ENCODE data around the gene PSME3.
A peak's percentile ranks its signal among the peaks of the same experiment; 100 is the strongest.

Gene PSME3

DNA sequence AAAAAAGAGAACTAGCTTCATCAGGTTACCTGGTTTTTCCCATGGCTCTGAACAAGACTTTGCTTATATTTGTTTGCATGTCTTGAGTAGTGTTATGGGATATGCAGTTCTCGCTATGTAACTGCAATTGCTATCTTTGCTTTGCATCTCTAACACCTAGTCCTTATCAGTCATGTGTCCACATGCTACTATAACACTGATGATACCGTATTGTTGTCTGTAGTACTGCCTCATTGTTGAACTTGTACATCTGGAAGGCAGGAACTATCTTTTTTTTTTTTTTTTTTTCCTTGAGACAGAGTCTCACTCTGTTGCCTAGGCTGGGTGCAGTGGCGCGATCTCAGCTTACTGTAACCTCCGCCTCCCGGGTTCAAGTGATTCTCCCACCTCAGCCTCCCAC is 2.5 kb downstream of the PSME3 start:
- no peak for TF ChIP-seq Cebpa-rat (IDR thresholded peaks at IDR 0.05)
- Histone ChIP-seq H3K4me2 (no peak overlapping the region), H3K9me3 (no peaks in the 10 kb centered on the region), H3K9ac (no peak overlapping the region), H3K27me3 (no peaks in the 10 kb centered on the region), H3K4me3 (no peak overlapping the region), H3K4me1 (peaks cover 26% of the 10 kb centered on the region), H3K27ac (no peak overlapping the region), H3K36me3 (peaks cover 62% of the 10 kb centered on the region), H4K20me1 (peaks cover 44% of the 10 kb centered on the region; the same call in 1 of the 2 replicates)

DNA sequence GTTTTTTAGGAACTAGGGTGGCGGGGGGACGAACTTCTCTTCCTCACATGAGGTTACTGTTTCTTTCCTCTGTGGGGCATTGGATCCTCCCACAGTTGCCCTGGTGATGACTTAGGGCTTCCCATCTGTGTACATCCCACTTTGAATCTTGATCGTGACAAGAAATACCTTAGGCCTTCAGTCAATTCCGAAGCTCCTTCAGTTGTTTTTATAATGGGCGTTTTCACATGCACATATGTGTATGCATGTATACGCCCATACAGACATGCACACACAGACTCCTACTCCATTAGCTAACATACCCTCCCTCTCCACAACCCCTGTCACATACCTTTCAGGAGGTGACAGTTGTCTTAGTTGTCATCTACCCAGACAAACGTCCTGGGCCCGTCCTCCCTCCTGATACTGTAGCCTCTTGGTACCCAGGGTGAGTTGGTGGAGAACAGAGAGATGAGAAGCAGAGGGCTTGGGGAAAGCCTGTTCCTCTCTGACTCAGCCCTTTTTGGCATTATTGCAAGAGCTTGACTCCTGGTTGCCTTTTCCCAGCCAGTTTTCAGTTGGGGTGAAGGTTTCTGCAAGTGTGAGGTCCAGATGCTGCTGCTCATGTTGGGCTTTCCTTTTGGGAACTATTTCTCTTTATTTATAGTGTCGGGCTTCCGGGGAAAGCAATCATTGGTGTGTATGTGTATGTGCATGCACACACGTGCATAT is 8.9 kb downstream of the PSME3 start:
- H3K4me2 ChIP-seq: no peak overlapping the region
- no peaks in the 10 kb centered on the region for H3K4me1 ChIP-seq
- no peak for TF ChIP-seq Cebpa-rat (IDR thresholded peaks at IDR 0.05)
- H3K9ac ChIP-seq: no peak overlapping the region
- no peak overlapping the region for H3K27ac ChIP-seq
- peaks cover 93% of the 10 kb centered on the region for H3K36me3 ChIP-seq
- no peak overlapping the region for H3K4me3 ChIP-seq
- no peaks in the 10 kb centered on the region for H3K9me3 ChIP-seq
- peaks cover 57% of the 10 kb centered on the region for H4K20me1 ChIP-seq
- H3K27me3 ChIP-seq: no peaks in the 10 kb centered on the region

DNA sequence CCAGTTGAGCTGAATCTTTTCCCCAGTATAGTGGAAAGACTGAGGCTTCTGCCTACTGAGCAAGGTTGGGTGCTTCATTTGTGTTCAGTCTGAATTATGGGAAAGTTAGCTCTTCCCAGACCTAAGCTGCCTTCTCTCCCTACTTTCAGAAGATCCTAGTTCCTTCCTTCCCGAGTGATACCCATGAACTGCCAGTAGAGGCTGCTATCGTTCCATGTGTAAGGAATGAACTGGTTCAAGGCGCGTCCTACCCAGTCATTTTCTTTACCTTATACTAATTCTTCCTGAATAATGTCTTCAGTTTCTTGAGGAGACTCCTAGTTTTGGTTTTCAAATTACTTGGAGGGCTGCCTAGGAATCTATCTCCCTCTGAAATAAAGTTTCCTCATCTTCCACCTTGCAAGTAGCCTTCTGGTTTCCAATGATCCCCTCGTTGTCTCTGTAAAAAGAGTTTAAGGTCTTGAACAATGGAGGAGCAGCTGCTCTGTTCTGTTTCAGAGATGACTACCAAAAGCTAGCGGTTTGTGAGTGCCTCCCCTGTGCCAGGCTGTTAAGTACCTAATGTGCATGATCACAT is 10.2 kb downstream of the PSME3 start:
- Histone ChIP-seq H3K4me1 (no peaks in the 10 kb centered on the region), H3K4me2 (no peak overlapping the region), H3K9ac (no peak overlapping the region), H3K36me3 (peaks cover 80% of the 10 kb centered on the region), H3K4me3 (no peak overlapping the region), H4K20me1 (peaks cover 47% of the 10 kb centered on the region), H3K27ac (no peak overlapping the region), H3K9me3 (no peaks in the 10 kb centered on the region), H3K27me3 (no peaks in the 10 kb centered on the region)
- TF ChIP-seq Cebpa-rat (IDR thresholded peaks at IDR 0.05): no peak

DNA sequence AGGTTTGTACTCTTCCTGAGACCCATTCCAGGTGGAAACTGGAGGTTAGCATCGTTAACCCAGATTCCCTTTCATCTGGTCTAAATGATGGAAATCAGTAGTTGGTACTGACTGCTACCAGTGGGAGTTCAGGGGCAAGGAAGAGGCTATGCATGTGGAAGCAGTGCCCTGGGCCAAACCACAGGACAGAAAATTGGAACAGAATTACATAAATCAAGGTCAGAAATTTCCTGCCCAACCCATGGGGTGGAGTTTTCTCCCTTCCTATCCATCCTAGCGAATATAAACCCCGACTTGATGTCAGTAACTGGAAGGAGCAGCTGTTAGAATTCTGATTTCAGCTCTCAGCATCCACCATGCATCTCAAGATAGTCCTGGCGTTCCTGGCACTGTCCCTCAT is 11.1 kb downstream of the PSME3 start, which contains the start of gene AOC2:
AOC2 (plus strand) TSS at position 310 of the 400 bp plus-strand sequence; CDS start at position 357, 47 bp downstream.
- no peaks in the 10 kb centered on the region for H3K4me1 ChIP-seq
- no peaks in the 10 kb centered on the region for H3K27me3 ChIP-seq
- H3K4me2 ChIP-seq: no peak within 1 kb of the TSS
- H4K20me1 ChIP-seq: peaks cover 47% of the 10 kb centered on the region
- H3K27ac ChIP-seq: no peak within 1 kb of the TSS
- no peaks in the 10 kb centered on the region for H3K9me3 ChIP-seq
- no peak for TF ChIP-seq Cebpa-rat (IDR thresholded peaks at IDR 0.05)
- H3K4me3 ChIP-seq: no peak within 1 kb of the TSS
- peaks cover 71% of the 10 kb centered on the region for H3K36me3 ChIP-seq
- H3K9ac ChIP-seq: 0 out of 2 replicates have a peak within 1 kb of the TSS, but pooled peaks have one; percentile 32

GRCh38 chr17:42844761-42845555 is 11.8 kb downstream of the PSME3 start:
- Histone ChIP-seq H3K9me3 (no peaks in the 10 kb centered on the region), H4K20me1 (peaks cover 47% of the 10 kb centered on the region), H3K4me1 (0 out of 2 replicates have a peak, but pooled peaks cover 5% of the 10 kb centered on the region), H3K4me2 (no peak overlapping the region), H3K4me3 (no peak overlapping the region), H3K36me3 (peaks cover 64% of the 10 kb centered on the region), H3K27me3 (no peaks in the 10 kb centered on the region), H3K9ac (no peak overlapping the region), H3K27ac (no peak overlapping the region)
- TF ChIP-seq Cebpa-rat (IDR thresholded peaks at IDR 0.05): no peak

DNA sequence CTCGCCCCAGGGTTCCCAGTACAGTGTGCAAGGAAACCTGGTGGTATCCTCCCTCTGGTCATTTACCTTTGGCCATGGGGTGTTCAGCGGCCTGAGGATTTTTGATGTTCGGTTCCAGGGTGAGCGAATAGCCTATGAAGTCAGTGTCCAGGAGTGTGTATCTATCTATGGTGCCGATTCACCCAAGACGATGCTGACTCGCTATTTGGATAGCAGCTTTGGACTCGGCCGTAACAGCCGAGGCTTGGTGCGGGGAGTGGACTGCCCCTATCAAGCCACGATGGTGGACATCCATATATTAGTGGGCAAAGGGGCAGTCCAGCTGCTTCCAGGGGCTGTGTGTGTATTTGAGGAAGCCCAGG is 12.3 kb downstream of the PSME3 start:
- Histone ChIP-seq H4K20me1 (peaks cover 47% of the 10 kb centered on the region), H3K9me3 (no peaks in the 10 kb centered on the region), H3K4me1 (0 out of 2 replicates have a peak, but pooled peaks cover 7% of the 10 kb centered on the region), H3K4me3 (no peak overlapping the region), H3K36me3 (peaks cover 59% of the 10 kb centered on the region), H3K9ac (no peak overlapping the region), H3K4me2 (no peak overlapping the region), H3K27ac (no peak overlapping the region), H3K27me3 (no peaks in the 10 kb centered on the region)
- TF ChIP-seq Cebpa-rat (IDR thresholded peaks at IDR 0.05): no peak

DNA sequence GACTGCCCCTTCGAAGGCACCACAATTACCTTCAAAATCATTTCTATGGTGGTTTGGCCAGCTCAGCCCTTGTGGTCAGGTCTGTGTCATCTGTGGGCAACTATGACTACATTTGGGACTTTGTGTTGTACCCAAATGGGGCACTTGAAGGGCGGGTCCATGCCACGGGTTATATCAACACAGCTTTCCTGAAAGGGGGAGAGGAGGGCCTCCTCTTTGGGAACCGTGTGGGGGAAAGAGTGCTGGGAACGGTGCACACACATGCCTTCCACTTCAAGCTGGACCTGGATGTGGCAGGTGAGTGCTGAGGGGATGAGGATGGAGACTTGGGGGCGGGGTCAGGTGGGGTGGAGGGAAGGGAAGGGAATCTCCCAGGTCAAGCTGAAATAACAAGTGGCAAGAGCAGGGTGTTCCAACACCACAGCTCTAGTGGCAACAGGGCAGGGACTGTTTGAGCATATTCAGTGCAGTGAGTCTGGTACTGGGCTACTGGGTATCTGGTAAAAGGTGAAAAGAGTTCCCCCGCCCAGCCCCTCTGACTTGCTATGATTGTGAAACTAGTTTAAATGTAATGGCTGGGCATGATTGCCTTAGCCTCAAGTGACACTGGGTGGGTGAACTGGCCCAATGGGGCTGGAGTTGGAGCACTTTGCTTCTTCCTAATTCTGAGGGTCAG is 12.9 kb downstream of the PSME3 start:
- 0 out of 2 replicates have a peak, but pooled peaks cover 7% of the 10 kb centered on the region for H3K4me1 ChIP-seq
- TF ChIP-seq Cebpa-rat (IDR thresholded peaks at IDR 0.05): no peak
- no peak overlapping the region for H3K9ac ChIP-seq
- no peak overlapping the region for H3K4me2 ChIP-seq
- peaks cover 47% of the 10 kb centered on the region for H4K20me1 ChIP-seq
- no peaks in the 10 kb centered on the region for H3K27me3 ChIP-seq
- no peaks in the 10 kb centered on the region for H3K9me3 ChIP-seq
- H3K4me3 ChIP-seq: no peak overlapping the region
- H3K36me3 ChIP-seq: peaks cover 53% of the 10 kb centered on the region
- H3K27ac ChIP-seq: no peak overlapping the region

- Histone ChIP-seq H3K36me3 (peaks cover 47% of the 10 kb centered on the region), H3K9me3 (no peaks in the 10 kb centered on the region), H3K4me1 (0 out of 2 replicates have a peak, but pooled peaks cover 7% of the 10 kb centered on the region), H3K4me3 (no peak overlapping the region), H4K20me1 (peaks cover 47% of the 10 kb centered on the region), H3K27me3 (no peaks in the 10 kb centered on the region), H3K4me2 (no peak overlapping the region), H3K9ac (no peak overlapping the region), H3K27ac (no peak overlapping the region)
- TF ChIP-seq Cebpa-rat (IDR thresholded peaks at IDR 0.05): no peak
Observed at GRCh38 chr17:42846594-42847280, 13.5 kb downstream of the PSME3 start.

DNA sequence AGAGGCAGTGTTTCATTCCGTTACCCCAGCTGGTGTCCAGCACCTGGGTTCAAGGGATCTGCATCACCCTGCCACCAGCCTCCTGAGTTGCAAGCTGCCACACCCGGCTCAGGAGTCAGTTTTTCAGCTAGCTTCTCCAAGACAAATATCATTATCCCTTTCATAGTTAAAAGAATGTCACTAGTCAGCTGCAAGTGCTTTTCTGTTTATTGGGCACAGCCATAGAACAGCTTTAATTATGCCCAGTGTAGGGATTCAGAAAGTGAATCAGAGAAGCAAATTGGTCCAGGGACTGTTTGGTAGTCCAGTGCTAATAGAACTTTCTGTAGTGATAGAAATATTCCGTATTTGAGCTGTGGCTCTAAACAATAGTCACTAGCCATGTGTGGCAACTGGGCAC is 14.9 kb downstream of the PSME3 start:
- 0 out of 2 replicates have a peak, but pooled peaks cover 7% of the 10 kb centered on the region for H3K4me1 ChIP-seq
- no peaks in the 10 kb centered on the region for H3K27me3 ChIP-seq
- peaks cover 33% of the 10 kb centered on the region for H3K36me3 ChIP-seq
- no peak overlapping the region for H3K27ac ChIP-seq
- H3K9ac ChIP-seq: no peak overlapping the region
- H3K9me3 ChIP-seq: no peaks in the 10 kb centered on the region
- H3K4me3 ChIP-seq: no peak overlapping the region
- no peak overlapping the region for H3K4me2 ChIP-seq
- no peak for TF ChIP-seq Cebpa-rat (IDR thresholded peaks at IDR 0.05)
- peaks cover 34% of the 10 kb centered on the region for H4K20me1 ChIP-seq

Data from BLaER1 (cell line).